Subcutaneous abdominal adipose tissue (tissue), 5 donors: ENCODE results near the gene GPR132.

Source experiments
- H3K27ac ChIP-seq: one replicate; pipeline ENCODE4 v1.7.0; 2013; ENCODE audit warnings: low read depth, mild to moderate bottlenecking, inconsistent platforms, low read length, moderate library complexity
- H3K27me3 ChIP-seq, 5 donors: one replicate each; pipeline ENCODE4 v1.7.0; 2013; ENCODE audit warnings: low read length in 5 of 5, inconsistent platforms in 1 of 5; ENCODE audit not compliant: control insufficient read depth in 5 of 5, insufficient read depth in 4 of 5
- H3K36me3 ChIP-seq, 5 donors: one replicate each; pipeline ENCODE4 v1.7.0; 2013; ENCODE audit warnings: low read length in 5 of 5; ENCODE audit not compliant: control insufficient read depth in 5 of 5, insufficient read depth in 5 of 5
- H3K4me1 ChIP-seq, 5 donors: one replicate each; pipeline ENCODE4 v1.7.0; 2013; ENCODE audit warnings: low read length in 5 of 5, mild to moderate bottlenecking in 3 of 5, moderate library complexity in 1 of 5; ENCODE audit not compliant: control insufficient read depth in 5 of 5, insufficient read depth in 5 of 5
- H3K4me3 ChIP-seq, 5 donors: one replicate each; pipeline ENCODE4 v1.7.0; 2013; ENCODE audit warnings: low read length in 5 of 5, low read depth in 1 of 5
- H3K9ac ChIP-seq, 5 donors: one replicate each; pipeline ENCODE4 v1.7.0; 2013; ENCODE audit warnings: low read length in 5 of 5, mild to moderate bottlenecking in 4 of 5, moderate library complexity in 3 of 5
- H3K9me3 ChIP-seq, 5 donors: one replicate each; pipeline ENCODE4 v1.7.0; 2013; ENCODE audit warnings: low read length in 5 of 5; ENCODE audit not compliant: control insufficient read depth in 5 of 5
- donor health status: healthy.
- donor health status: healthy.
- donor health status: healthy.
- donor health status: healthy.
- donor health status: healthy.

Gene GPR132

GRCh38 chr14:105055334-105055733 is 9.9 kb downstream of the GPR132 start:
- no peak overlapping the region for H3K27ac ChIP-seq
- no peaks in the 10 kb centered on the region for H3K9me3 ChIP-seq
- H3K4me1 ChIP-seq = peaks cover 1 to 27% (median 24%) of the 10 kb centered on the region in 5 donors
- H3K4me3 ChIP-seq = no peak overlapping the region
- peaks cover 0 to 7% (median 4%) of the 10 kb centered on the region in 5 donors for H3K27me3 ChIP-seq
- H3K9ac ChIP-seq = no peak overlapping the region
- peaks cover 0 to 16% (median 5%) of the 10 kb centered on the region in 5 donors for H3K36me3 ChIP-seq

- Histone ChIP-seq H3K4me1 (peaks cover 0 to 13% (median 10%) of the 10 kb centered on the region in 5 donors), H3K27ac (no peak overlapping the region), H3K9me3 (no peaks in the 10 kb centered on the region), H3K36me3 (peaks cover 0 to 22% (median 5%) of the 10 kb centered on the region in 5 donors), H3K4me3 (no peak overlapping the region), H3K27me3 (peaks cover 0 to 7% (median 4%) of the 10 kb centered on the region in 5 donors), H3K9ac (no peak overlapping the region)
Observed at GRCh38 chr14:105053996-105054395, 11.2 kb downstream of the GPR132 start.

- Histone ChIP-seq H3K4me3 (no peak overlapping the region), H3K9ac (no peak overlapping the region), H3K27me3 (peaks cover 0 to 6% (median 3%) of the 10 kb centered on the region in 5 donors), H3K27ac (no peak overlapping the region), H3K4me1 (peaks cover 0 to 8% (median 5%) of the 10 kb centered on the region in 5 donors), H3K36me3 (peaks cover 0 to 22% (median 5%) of the 10 kb centered on the region in 5 donors), H3K9me3 (no peaks in the 10 kb centered on the region)
Observed at GRCh38 chr14:105053421-105053820, 11.8 kb downstream of the GPR132 start.

- H3K4me1 ChIP-seq = peaks cover 0 to 5% (median 4%) of the 10 kb centered on the region in 5 donors
- H3K4me3 ChIP-seq = no peak overlapping the region
- peaks cover 0 to 22% (median 5%) of the 10 kb centered on the region in 5 donors for H3K36me3 ChIP-seq
- H3K9ac ChIP-seq = no peak overlapping the region
- H3K9me3 ChIP-seq = no peaks in the 10 kb centered on the region
- H3K27ac ChIP-seq = no peak overlapping the region
- peaks cover 2 to 6% (median 4%) of the 10 kb centered on the region in 5 donors for H3K27me3 ChIP-seq
Observed at GRCh38 chr14:105052110-105052458, 13.1 kb downstream of the GPR132 start.

GRCh38 chr14:105051182-105052109 is 13.8 kb downstream of the GPR132 start:
- H3K4me1 ChIP-seq = peaks cover 0 to 5% (median 4%) of the 10 kb centered on the region in 5 donors
- H3K9me3 ChIP-seq = no peaks in the 10 kb centered on the region
- no peak overlapping the region for H3K27ac ChIP-seq
- H3K27me3 ChIP-seq = peaks cover 2 to 6% (median 3%) of the 10 kb centered on the region in 5 donors
- no peak overlapping the region for H3K4me3 ChIP-seq
- peaks cover 0 to 22% (median 5%) of the 10 kb centered on the region in 5 donors for H3K36me3 ChIP-seq
- H3K9ac ChIP-seq = no peak overlapping the region

GRCh38 chr14:105050551-105050897 is 14.7 kb downstream of the GPR132 start:
- H3K27me3 ChIP-seq = peaks cover 2 to 4% (median 3%) of the 10 kb centered on the region in 5 donors
- H3K36me3 ChIP-seq = peaks cover 0 to 22% (median 5%) of the 10 kb centered on the region in 5 donors
- no peak overlapping the region for H3K27ac ChIP-seq
- H3K4me3 ChIP-seq = no peak overlapping the region
- H3K9ac ChIP-seq = no peak overlapping the region
- no peaks in the 10 kb centered on the region for H3K9me3 ChIP-seq
- peaks cover 0 to 9% (median 6%) of the 10 kb centered on the region in 5 donors for H3K4me1 ChIP-seq

- Histone ChIP-seq H3K36me3 (peaks cover 0 to 22% (median 5%) of the 10 kb centered on the region in 5 donors), H3K9ac (no peak overlapping the region), H3K4me3 (no peak overlapping the region), H3K27me3 (peaks cover 0 to 4% (median 3%) of the 10 kb centered on the region in 5 donors), H3K27ac (no peak overlapping the region), H3K9me3 (no peaks in the 10 kb centered on the region), H3K4me1 (peaks cover 0 to 11% (median 6%) of the 10 kb centered on the region in 5 donors)
Observed at GRCh38 chr14:105049753-105050550, 15.3 kb downstream of the GPR132 start.

- H3K27ac ChIP-seq = no peak overlapping the region
- no peaks in the 10 kb centered on the region for H3K9me3 ChIP-seq
- H3K27me3 ChIP-seq = peaks cover 3 to 14% (median 4%) of the 10 kb centered on the region in 5 donors
- peaks cover 0 to 22% (median 5%) of the 10 kb centered on the region in 5 donors for H3K36me3 ChIP-seq
- peaks cover 0 to 11% (median 8%) of the 10 kb centered on the region in 5 donors for H3K4me1 ChIP-seq
- H3K9ac ChIP-seq = no peak overlapping the region
- H3K4me3 ChIP-seq = no peak overlapping the region
Observed at GRCh38 chr14:105047283-105048016, 17.8 kb downstream of the GPR132 start.

- Histone ChIP-seq H3K4me3 (no peak overlapping the region), H3K9ac (no peak overlapping the region), H3K27ac (no peak overlapping the region), H3K27me3 (peaks cover 4 to 14% (median 7%) of the 10 kb centered on the region in 5 donors), H3K36me3 (peaks cover 0 to 21% (median 5%) of the 10 kb centered on the region in 5 donors), H3K4me1 (peaks cover 0 to 11% (median 8%) of the 10 kb centered on the region in 5 donors), H3K9me3 (no peaks in the 10 kb centered on the region)
Observed at GRCh38 chr14:105046891-105047282, 18.3 kb downstream of the GPR132 start.
